Sciatic nerve (tissue), 2 donors: ENCODE results near the gene NEURL1. TPM values are rescaled to one million over a fixed set of nuclear protein-coding genes. Genes with fewer than 3 reads are reported as not detected.
"Not testable (repeated sequence)": the region's sequence is repeated elsewhere in the genome, so short reads cannot be mapped to it uniquely, and the experiment has no call there.

ENCODE experiments used
- ATAC-seq: fragments of 200-7000 bp; cut with Tn5 transposase; one replicate; pipeline ENCODE4 v1.9.1; 2020; ENCODE audit warnings: mild to moderate bottlenecking, moderate library complexity
- DNase-seq: peaks from one replicate; pipeline ENCODE4 v3.0.0-alpha.2; 2020; ENCODE audit warnings: low spot score
- intact Hi-C: fragments of 100-400 bp; cut with DNase I; formaldehyde crosslinking; loops from one replicate; pipeline ENCODE4 v1.14.2; 2022
- total RNA-seq: library from RNA; stranded (reverse); fragmentation: NEBNext Ultra II Directional; extraction: Animal tissue kit (Norgen Biotek cat#: 25700); gene quantifications from one replicate; pipeline ENCODE4 v1.2.1, GENCODE V29; 2021
- donor health status: DM: no; HTN: no; CAD: no.
- donor health status: DM: no; HTN: no; CAD: no.

The NEURL1 gene
- total RNA-seq, 1 donor from 2014 or later, result 0.36 TPM

- intact Hi-C loops, result loop anchor here (10.0 kb wide), 1 partner anchor 274 kb away; no protein-coding TSS in a partner anchor
- DNase-seq (no peak), ATAC-seq (no peak)
Observed at GRCh38 chr10:103590744-103591291, 97.3 kb downstream of the NEURL1 start.

GRCh38 chr10:103592186-103593021, 98.9 kb downstream of the NEURL1 start:
- DNase-seq (no peak), ATAC-seq (peak; percentile 17)

GRCh38 chr10:103593022-103593570, 99.6 kb downstream of the NEURL1 start:
- intact Hi-C loops, result loop anchor here (10.0 kb wide), 1 partner anchor 272 kb away; no protein-coding TSS in a partner anchor
- ATAC-seq, result no peak
- no peak for DNase-seq

More at GRCh38 chr10:103592186-103593021, 98.9 kb downstream of the NEURL1 start:
- intact Hi-C loops, result loop anchor here (10.0 kb wide), 1 partner anchor 272 kb away; no protein-coding TSS in a partner anchor

- DNase-seq (no peak), ATAC-seq (no peak)
- intact Hi-C loops, result loop anchor here (10.0 kb wide), 1 partner anchor 269 kb away; no protein-coding TSS in a partner anchor
Observed at GRCh38 chr10:103595933-103596726, 102.6 kb downstream of the NEURL1 start.

- intact Hi-C loops, result loop anchor here (10.0 kb wide), 1 partner anchor 268 kb away; no protein-coding TSS in a partner anchor
- DNase-seq, result no peak
- ATAC-seq, result no peak
Observed at GRCh38 chr10:103597003-103597402, 103.5 kb downstream of the NEURL1 start.

GRCh38 chr10:103598654-103599115, 105.2 kb downstream of the NEURL1 start:
- peak; percentile 57 for ATAC-seq
- DNase-seq, result no peak
- intact Hi-C loops, result loop anchor here (10.0 kb wide), 1 partner anchor 266 kb away; no protein-coding TSS in a partner anchor

- peak; percentile 11 for ATAC-seq
- intact Hi-C loops, result loop anchor here (10.0 kb wide), 1 partner anchor 266 kb away; no protein-coding TSS in a partner anchor
- DNase-seq, result no peak
Observed at GRCh38 chr10:103599211-103599610, 105.7 kb downstream of the NEURL1 start.

- DNase-seq, result no peak
- intact Hi-C loops, result loop anchor here (5.0 to 10.0 kb wide), 2 partner anchors 87 to 265 kb away; no protein-coding TSS in a partner anchor
- ATAC-seq, result no peak
Observed at GRCh38 chr10:103599907-103600306, 106.4 kb downstream of the NEURL1 start.

GRCh38 chr10:103600325-103600724, 106.8 kb downstream of the NEURL1 start:
- peak; percentile 58 for DNase-seq
- ATAC-seq, result peak; percentile 7
- intact Hi-C loops, result loop anchor here (5.0 kb wide), 1 partner anchor 87 kb away; no protein-coding TSS in a partner anchor

- intact Hi-C loops, result loop anchor here (5.0 kb wide), 1 partner anchor 86 kb away; no protein-coding TSS in a partner anchor
- DNase-seq (peak; percentile 56), ATAC-seq (no peak)
Observed at GRCh38 chr10:103600956-103601569, 107.6 kb downstream of the NEURL1 start.

- peak; percentile 7 for ATAC-seq
- intact Hi-C loops, result loop anchor here (5.0 kb wide), 1 partner anchor 85 kb away; no protein-coding TSS in a partner anchor
- DNase-seq, result peak; percentile 62
Observed at GRCh38 chr10:103602028-103602851, 108.7 kb downstream of the NEURL1 start.

GRCh38 chr10:103602852-103603155, 109.3 kb downstream of the NEURL1 start:
- ATAC-seq (peak; percentile 12), DNase-seq (no peak)
- intact Hi-C loops, result loop anchor here (5.0 kb wide), 1 partner anchor 84 kb away; no protein-coding TSS in a partner anchor

GRCh38 chr10:103603382-103603781, 109.9 kb downstream of the NEURL1 start:
- intact Hi-C loops, result loop anchor here (5.0 kb wide), 1 partner anchor 84 kb away; no protein-coding TSS in a partner anchor
- DNase-seq, result peak; percentile 54
- ATAC-seq, result no peak

- DNase-seq (no peak), ATAC-seq (peak; percentile 64)
- intact Hi-C loops, result no loop called here
Observed at GRCh38 chr10:103605359-103606096, 112.0 kb downstream of the NEURL1 start.

GRCh38 chr10:103606097-103606438, 112.6 kb downstream of the NEURL1 start:
- intact Hi-C loops, DNase-seq: not testable (repeated sequence)
- ATAC-seq, result peak; percentile 1

- intact Hi-C loops, ATAC-seq, DNase-seq: not testable (repeated sequence)
Observed at GRCh38 chr10:103607051-103607450, 113.5 kb downstream of the NEURL1 start.
